ENCODE results near the gene ARRB1.

- TF ChIP-seq POLR2A (IDR thresholded peaks at IDR 0.05) (no peak), CTCF (IDR thresholded peaks at IDR 0.05) (no peak)
Measured at GRCh38 chr11:75279273-75279672, 72.2 kb downstream of the ARRB1 start.
